ENCODE results near the gene RILPL2. TPM values are rescaled to one million over a fixed set of nuclear protein-coding genes. Genes with fewer than 3 reads are reported as not detected.

RILPL2 gene
- total and polyA plus RNA-seq, 2 of the 13 experiments (the other 11 are each of a cell fraction or from before 2014, with no cell fraction given) = 2.7 to 8.1 TPM

DNA sequence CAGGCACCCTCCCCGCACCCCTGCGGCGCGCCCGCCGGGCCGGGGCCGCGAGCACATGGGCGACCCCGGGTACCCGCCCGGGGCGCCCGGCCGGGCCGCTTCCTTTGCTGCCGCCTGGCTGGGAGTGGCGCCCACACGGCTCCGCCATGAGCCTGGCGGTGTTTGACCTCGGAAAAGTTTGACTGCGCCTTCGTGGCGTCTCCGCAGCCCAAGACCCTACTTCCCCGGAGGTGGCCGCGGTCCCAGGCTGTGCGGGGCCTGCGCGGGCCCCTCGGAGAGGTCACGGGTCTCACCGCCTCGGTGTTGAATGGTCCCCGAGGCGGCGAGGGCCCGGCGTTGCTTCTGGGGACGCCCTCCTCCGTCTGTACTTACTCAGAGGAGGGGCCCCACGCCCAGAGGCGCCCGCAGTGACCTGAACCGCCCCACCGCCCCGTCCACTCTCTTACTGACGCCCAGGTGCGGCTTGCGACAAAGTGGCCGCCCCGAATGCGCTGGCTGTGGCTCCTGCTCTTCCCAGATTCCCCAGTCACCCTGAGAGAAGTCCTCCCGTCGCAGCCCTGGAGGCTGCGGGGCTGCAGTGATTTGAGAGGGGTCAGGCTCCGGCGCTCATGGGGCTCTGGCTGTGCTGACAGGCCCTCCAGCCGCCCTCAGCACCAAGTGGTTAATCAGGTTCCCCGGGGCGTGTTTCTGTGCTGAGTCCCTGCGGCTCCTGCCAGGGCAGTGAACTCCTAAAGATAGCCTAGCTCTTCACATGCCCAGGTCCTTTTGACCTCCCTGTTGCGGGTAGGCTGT, 46.7 kb downstream of the RILPL2 start (continued):
- TF ChIP-seq CERS6 (CRISPR knock-in tag; IDR thresholded peaks at IDR 0.05) = no peak
- TF ChIP-seq EEA1 (CRISPR knock-in tag; IDR thresholded peaks at IDR 0.05; ENCODE audit: borderline replicate concordance) = no peak
- TF ChIP-seq ZFP62 (CRISPR knock-in tag; IDR thresholded peaks at IDR 0.05) = no peak
- TF ChIP-seq ATF7-NPFF (CRISPR knock-in tag; IDR thresholded peaks at IDR 0.05; ENCODE audit: low read depth) = 0 out of 2 replicates have a peak, but pooled peaks have one; percentile 43
- TF ChIP-seq ZNF703 (CRISPR knock-in tag; IDR thresholded peaks at IDR 0.05; ENCODE audit: borderline replicate concordance) = no peak
- no peak for TF ChIP-seq FOXA1 (IDR thresholded peaks at IDR 0.05)
- no peak for TF ChIP-seq FOXA1 (CRISPR knock-in tag; IDR thresholded peaks at IDR 0.05)
- TF ChIP-seq ZNF34 (CRISPR knock-in tag; IDR thresholded peaks at IDR 0.05; ENCODE audit: borderline replicate concordance) = no peak
- no peak for TF ChIP-seq ATF5 (CRISPR knock-in tag; IDR thresholded peaks at IDR 0.05; ENCODE audit: low read depth)

DNA sequence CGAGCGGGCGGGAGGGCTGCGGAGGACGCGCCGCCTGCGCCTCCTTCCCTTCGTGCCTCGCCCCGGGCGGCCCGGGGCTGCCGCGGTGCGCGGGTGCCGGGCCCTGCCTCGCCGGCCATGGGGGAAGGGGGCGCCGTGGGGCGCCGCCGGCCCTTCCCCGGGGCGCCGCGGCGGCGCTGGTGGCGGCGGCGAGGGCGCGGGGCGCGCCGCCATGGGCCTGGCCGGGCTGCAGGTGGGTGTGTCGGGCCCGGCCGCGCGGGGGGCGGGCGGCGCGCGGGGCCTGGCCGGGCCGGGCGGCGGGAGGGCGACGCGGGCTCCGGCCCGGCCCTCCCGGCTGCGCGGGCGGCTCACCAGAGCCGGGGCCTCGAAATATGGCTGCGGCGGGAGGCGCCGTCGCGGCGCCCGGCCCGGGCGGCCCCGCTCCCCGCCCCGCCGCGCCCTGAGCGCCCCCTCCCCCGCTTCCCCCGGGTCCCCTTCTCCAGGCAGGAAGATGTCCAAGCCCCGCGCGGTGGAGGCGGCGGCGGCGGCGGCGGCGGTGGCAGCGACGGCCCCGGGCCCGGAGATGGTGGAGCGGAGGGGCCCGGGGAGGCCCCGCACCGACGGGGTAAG, 47.4 kb downstream of the RILPL2 start:
- WGBS (ENCODE audit: low lambda C conversion rate) = no CpG with 5 or more reads among the region's 102 CpGs
- peak overlapping the region; percentile 85 for H3K9ac ChIP-seq (ENCODE audit: insufficient read depth, low read depth, low read length)
- ATAC-seq (no peak), DNase-seq (ENCODE audit: low spot score) (no peak), FAIRE-seq (no peak)
- peak overlapping the region; percentile 74 for H3K27ac ChIP-seq (ENCODE audit: extremely low read length, insufficient read depth, low read length)
- no peaks in the 10 kb centered on the region for H3K9me3 ChIP-seq (ENCODE audit: low read length)
- ChIA-PET POLR2A (interaction anchor here (1.3 to 2.2 kb wide), 2 partner anchors 24 to 156 kb away, joined by 5 to 22 read pairs; partner anchors contain the start of genes MPHOSPH9, MTRFR and SBNO1), CTCF (ENCODE audit: low intra/inter-chr PET ratio, low total read pairs) (no interaction called here)
- H3K4me2 ChIP-seq (ENCODE audit: low read depth, low read length) = peak overlapping the region; percentile 65; the same call in 1 of the 2 replicates
- no peak overlapping the region for H2AFZ ChIP-seq (ENCODE audit: low read length)
- H3K4me3 ChIP-seq (replicated peaks in 1 of 3; ENCODE audit: insufficient read depth in 1 of 3, low read depth in 2 of 3, low read length in 3 of 3) = peak overlapping the region; percentile 53 to 85 (median 69); a peak in 5 of 6 replicates
- TF ChIP-seq CERS6 (CRISPR knock-in tag; IDR thresholded peaks at IDR 0.05) (no peak), NCOA1 (CRISPR knock-in tag; IDR thresholded peaks at IDR 0.05) (no peak), NFATC3 (CRISPR knock-in tag; IDR thresholded peaks at IDR 0.05) (no peak), POLR2A (IDR thresholded peaks at IDR 0.05; ENCODE audit: insufficient read depth in 1 of 2, low read depth in 2 of 2, low read length in 2 of 2) (peak in 1 of 2 experiments; percentile 52; a peak in 2 of 4 replicates)
- TF ChIP-seq, protein P1, sequence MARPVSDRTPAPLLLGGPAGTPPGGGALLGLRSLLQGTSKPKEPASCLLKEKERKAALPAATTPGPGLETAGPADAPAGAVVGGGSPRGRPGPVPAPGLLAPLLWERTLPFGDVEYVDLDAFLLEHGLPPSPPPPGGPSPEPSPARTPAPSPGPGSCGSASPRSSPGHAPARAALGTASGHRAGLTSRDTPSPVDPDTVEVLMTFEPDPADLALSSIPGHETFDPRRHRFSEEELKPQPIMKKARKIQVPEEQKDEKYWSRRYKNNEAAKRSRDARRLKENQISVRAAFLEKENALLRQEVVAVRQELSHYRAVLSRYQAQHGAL (CRISPR knock-in tag; IDR thresholded peaks at IDR 0.05; ENCODE audit: not compliant biosample characterization) = no peak
- in situ Hi-C loops (cut with HindIII; ENCODE audit: extremely low pct_ligation_motif_present, low pct_unique_long_range_greater_than_20kb) (no loop called here), intact Hi-C loops (cut with micrococcal nuclease; ENCODE audit: unreplicated experiment) (loop anchor here (1.0 kb wide), 1 partner anchor 47 kb away; the partner anchor contains the start of gene RILPL2)
- peaks cover 48% of the 10 kb centered on the region for H3K4me1 ChIP-seq (ENCODE audit: insufficient read depth, low read length)
- H4K20me1 ChIP-seq (ENCODE audit: insufficient read depth, low read length) = no peaks in the 10 kb centered on the region
- H3K36me3 ChIP-seq (replicated peaks in 1 of 2; ENCODE audit: control insufficient read depth in 1 of 2, insufficient read depth in 2 of 2, low read length in 2 of 2) = peaks cover 9 to 27% of the 10 kb centered on the region in 2 experiments
- peaks cover 26% of the 10 kb centered on the region for H3K79me2 ChIP-seq (ENCODE audit: insufficient read depth, low read length)
- no peaks in the 10 kb centered on the region for H3K27me3 ChIP-seq (ENCODE audit: control insufficient read depth in 1 of 2, insufficient read depth in 2 of 2, low read length in 2 of 2)
- no TSS peak for BruUV-seq (replicated peaks)

Data from HepG2 (cell line).